22Rv1 (cell line): ENCODE data around the gene HOTAIR.

Experiments
- ZFX ChIP-seq: fragments of 450-650 bp; IDR thresholded peaks from 2 replicates; pipeline ENCODE4 v1.6.1; 2017; ENCODE audit warnings: antibody characterized with exemption, borderline replicate concordance
- TF ChIP-seq, protein P1 (sequence below): fragments of 450-650 bp; IDR thresholded peaks from 2 replicates; pipeline ENCODE4 v1.5.1; 2017; ENCODE audit warnings: mild to moderate bottlenecking

DNA sequence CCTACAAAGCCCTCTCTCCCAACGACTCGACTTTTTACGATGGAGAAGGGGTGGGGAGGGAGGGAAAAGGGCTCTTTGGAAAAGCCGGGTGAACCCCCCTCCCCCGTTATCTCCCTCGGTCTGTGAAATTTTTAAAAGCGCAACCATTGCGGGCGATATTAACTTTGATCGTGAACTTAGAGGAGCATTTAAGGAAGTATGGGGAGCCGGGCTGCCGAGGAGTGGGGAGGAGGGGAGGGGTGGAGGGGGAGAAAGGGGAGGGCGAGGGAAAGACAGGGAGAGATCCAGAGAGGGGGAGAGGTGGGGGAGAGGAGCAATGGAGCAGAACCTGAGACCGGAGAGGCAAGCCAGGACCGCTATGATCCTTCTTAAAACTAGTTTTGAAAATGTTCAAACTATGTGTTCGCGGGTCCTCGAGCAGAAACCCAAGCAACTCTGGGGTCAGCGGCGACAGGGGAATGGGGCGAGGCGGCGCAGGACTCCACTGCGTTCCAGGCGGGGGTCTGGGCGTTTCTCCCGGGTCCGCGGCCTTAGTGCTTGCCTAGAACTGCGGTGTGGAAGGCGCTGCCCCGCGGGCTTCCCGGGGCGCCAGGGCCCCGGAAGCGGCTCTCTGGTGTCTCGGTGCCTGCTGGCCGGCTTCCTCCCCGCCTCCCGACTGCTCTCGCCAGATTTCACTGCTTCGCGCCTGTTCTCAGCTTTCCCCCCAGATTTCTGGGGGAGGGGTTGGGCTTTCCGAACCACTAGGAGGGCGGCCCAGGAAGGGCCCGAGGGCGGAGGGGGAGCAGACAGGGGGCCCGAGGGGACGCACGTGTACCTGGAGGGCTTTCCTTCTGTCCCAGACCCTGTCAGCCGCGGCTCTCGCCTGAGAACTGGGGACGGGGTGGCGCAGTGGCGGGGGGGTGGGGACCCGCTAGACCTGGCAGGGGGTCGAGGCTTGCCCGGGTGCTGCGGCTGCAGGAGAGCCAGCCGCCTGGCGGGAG is at the start of gene HOTAIR:
- TF ChIP-seq, protein P1, sequence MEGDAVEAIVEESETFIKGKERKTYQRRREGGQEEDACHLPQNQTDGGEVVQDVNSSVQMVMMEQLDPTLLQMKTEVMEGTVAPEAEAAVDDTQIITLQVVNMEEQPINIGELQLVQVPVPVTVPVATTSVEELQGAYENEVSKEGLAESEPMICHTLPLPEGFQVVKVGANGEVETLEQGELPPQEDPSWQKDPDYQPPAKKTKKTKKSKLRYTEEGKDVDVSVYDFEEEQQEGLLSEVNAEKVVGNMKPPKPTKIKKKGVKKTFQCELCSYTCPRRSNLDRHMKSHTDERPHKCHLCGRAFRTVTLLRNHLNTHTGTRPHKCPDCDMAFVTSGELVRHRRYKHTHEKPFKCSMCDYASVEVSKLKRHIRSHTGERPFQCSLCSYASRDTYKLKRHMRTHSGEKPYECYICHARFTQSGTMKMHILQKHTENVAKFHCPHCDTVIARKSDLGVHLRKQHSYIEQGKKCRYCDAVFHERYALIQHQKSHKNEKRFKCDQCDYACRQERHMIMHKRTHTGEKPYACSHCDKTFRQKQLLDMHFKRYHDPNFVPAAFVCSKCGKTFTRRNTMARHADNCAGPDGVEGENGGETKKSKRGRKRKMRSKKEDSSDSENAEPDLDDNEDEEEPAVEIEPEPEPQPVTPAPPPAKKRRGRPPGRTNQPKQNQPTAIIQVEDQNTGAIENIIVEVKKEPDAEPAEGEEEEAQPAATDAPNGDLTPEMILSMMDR, result no peak
- TF ChIP-seq ZFX, result no peak
